ENCODE results near the gene MAP4K5. TPM values are rescaled to one million over a fixed set of nuclear protein-coding genes. Genes with fewer than 3 reads are reported as not detected.
"Not testable (repeated sequence)": the region's sequence is repeated elsewhere in the genome, so short reads cannot be mapped to it uniquely, and the experiment has no call there.

The MAP4K5 gene
- total and polyA plus RNA-seq, 2 experiments from 2014 or later: 98.0 to 166 TPM

- Histone ChIP-seq H3K4me1 (ENCODE audit: insufficient read depth) (peaks cover 4% of the 10 kb centered on the region; the same call in 1 of the 2 replicates), H2AFZ (peak within 1 kb of the TSS; percentile 91), H3K9me3 (ENCODE audit: low read depth) (no peaks in the 10 kb centered on the region), H3K4me3 (peak within 1 kb of the TSS; percentile 91), H4K20me1 (ENCODE audit: insufficient read depth) (no peaks in the 10 kb centered on the region), H3F3A (ENCODE audit: insufficient read depth) (peaks cover 6% of the 10 kb centered on the region; the same call in 1 of the 2 replicates), H3K9ac (peak within 1 kb of the TSS; percentile 81), H3K9me2 (ENCODE audit: insufficient read depth) (no peaks in the 10 kb centered on the region), H3K4me2 (ENCODE audit: unreplicated experiment) (peak within 1 kb of the TSS; percentile 87), H3K27ac (peak within 1 kb of the TSS; percentile 75), H3K36me3 (ENCODE audit: low read depth) (no peaks in the 10 kb centered on the region), H3K79me2 (ENCODE audit: insufficient read depth) (peaks cover 19% of the 10 kb centered on the region; the same call in 1 of the 2 replicates), H3K27me3 (replicated peaks; ENCODE audit: insufficient read depth) (no peaks in the 10 kb centered on the region)
- in situ Hi-C loops (cut with MboI): no loop called here
- TF ChIP-seq EZH2phosphoT487 (IDR thresholded peaks at IDR 0.05; ENCODE audit: insufficient read depth, low read depth): no peak
- no peak for TF ChIP-seq EZH2 (IDR thresholded peaks at IDR 0.05; ENCODE audit: insufficient read depth, poor library complexity, severe bottlenecking)
- peak; percentile 91 for DNase-seq
- WGBS, 2 experiments (ENCODE audit: low coverage in 1 of 2, low lambda C conversion rate in 2 of 2, missing lambda C conversion rate in 2 of 2): 1% methylated on average over 25 to 47 of the region's 66 CpGs
Measured at GRCh38 chr14:50559990-50560930, 27.9 kb upstream of the MAP4K5 start, which contains the start of gene ATL1. ATL1 (plus strand) TSS chr14:50560145; CDS start chr14:50560266, 121 bp downstream.

- 85 to 90% methylated on average over 3 of the region's 3 CpGs for WGBS, 2 experiments (ENCODE audit: low coverage in 1 of 2, low lambda C conversion rate in 2 of 2, missing lambda C conversion rate in 2 of 2)
- H3K9me3 ChIP-seq (ENCODE audit: low read depth); H3K79me2 ChIP-seq (ENCODE audit: insufficient read depth); H3K4me2 ChIP-seq (ENCODE audit: unreplicated experiment); H3F3A ChIP-seq (ENCODE audit: insufficient read depth); H3K27ac ChIP-seq; H3K36me3 ChIP-seq (ENCODE audit: low read depth); in situ Hi-C loops (cut with MboI); H4K20me1 ChIP-seq (ENCODE audit: insufficient read depth); H3K9ac ChIP-seq; DNase-seq; H3K4me1 ChIP-seq (ENCODE audit: insufficient read depth); H3K9me2 ChIP-seq (ENCODE audit: insufficient read depth); H3K27me3 ChIP-seq (replicated peaks; ENCODE audit: insufficient read depth); H3K4me3 ChIP-seq; H2AFZ ChIP-seq: not testable (repeated sequence)
Measured at GRCh38 chr14:50552796-50553195, 20.4 kb upstream of the MAP4K5 start.

DNA sequence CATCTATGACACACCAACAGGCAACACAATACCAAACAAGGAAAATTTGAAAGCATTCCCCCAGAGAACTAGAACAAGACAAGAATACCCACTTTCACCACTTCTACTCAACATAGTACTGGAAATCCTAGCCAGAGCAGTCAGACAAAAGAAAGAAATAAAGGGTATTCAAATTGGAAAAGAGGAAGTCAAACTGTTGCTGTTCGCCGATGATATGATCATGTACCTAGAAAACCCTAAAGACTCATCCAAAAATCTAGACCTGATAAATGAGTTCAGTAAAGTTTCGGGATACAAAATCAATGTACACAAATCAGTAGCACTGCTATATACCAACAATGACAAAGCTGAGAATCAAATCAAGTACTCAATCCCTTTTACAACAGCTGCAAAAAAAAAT lies 19.5 kb upstream of the MAP4K5 start:
- WGBS, 2 experiments (ENCODE audit: low coverage in 1 of 2, low lambda C conversion rate in 2 of 2, missing lambda C conversion rate in 2 of 2): 95% methylated on average over 3 of the region's 3 CpGs
- in situ Hi-C loops (cut with MboI): no loop called here
- no peak overlapping the region for H3K9ac ChIP-seq

DNA sequence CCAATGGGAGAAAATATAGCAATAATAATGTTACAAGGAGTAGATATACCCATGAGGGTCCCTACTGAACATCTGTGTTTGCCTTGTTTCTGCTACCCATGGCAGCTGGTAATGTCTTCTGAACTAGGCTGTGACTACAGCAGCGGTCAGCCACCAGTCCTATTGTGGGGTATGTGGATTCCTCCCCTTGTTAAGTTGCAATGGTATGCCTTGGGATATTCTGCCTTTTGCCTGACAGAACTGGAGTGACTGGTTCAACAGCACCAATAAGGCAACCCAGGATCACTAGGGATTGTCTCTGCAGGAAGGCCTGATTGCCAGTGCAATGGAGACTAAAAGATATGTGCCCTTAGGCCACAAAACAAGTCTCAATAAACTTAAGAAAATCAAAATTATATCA lies 17.9 kb upstream of the MAP4K5 start:
- TF ChIP-seq EZH2 (IDR thresholded peaks at IDR 0.05; ENCODE audit: insufficient read depth, poor library complexity, severe bottlenecking): no peak
- no peak for TF ChIP-seq EZH2phosphoT487 (IDR thresholded peaks at IDR 0.05; ENCODE audit: insufficient read depth, low read depth)
- no peaks in the 10 kb centered on the region for H3K4me1 ChIP-seq (ENCODE audit: insufficient read depth)
- 87 to 100% methylated on average over 1 of the region's 1 CpG for WGBS, 2 experiments (ENCODE audit: low coverage in 1 of 2, low lambda C conversion rate in 2 of 2, missing lambda C conversion rate in 2 of 2)

More for the DNA sequence above, 19.5 kb upstream of the MAP4K5 start:
- Histone ChIP-seq H3K27me3 (replicated peaks; ENCODE audit: insufficient read depth) (no peaks in the 10 kb centered on the region; the same call in 1 of the 2 replicates), H3K4me1 (ENCODE audit: insufficient read depth) (no peaks in the 10 kb centered on the region), H4K20me1 (ENCODE audit: insufficient read depth) (no peaks in the 10 kb centered on the region), H3K27ac (no peak overlapping the region), H3K9me3 (ENCODE audit: low read depth) (no peaks in the 10 kb centered on the region), H3F3A (ENCODE audit: insufficient read depth) (no peaks in the 10 kb centered on the region), H3K79me2 (ENCODE audit: insufficient read depth) (no peaks in the 10 kb centered on the region), H3K4me3 (no peak overlapping the region), H2AFZ (no peak overlapping the region), H3K9me2 (ENCODE audit: insufficient read depth) (no peaks in the 10 kb centered on the region), H3K36me3 (ENCODE audit: low read depth) (no peaks in the 10 kb centered on the region), H3K4me2 (ENCODE audit: unreplicated experiment) (no peak overlapping the region)
- TF ChIP-seq EZH2 (IDR thresholded peaks at IDR 0.05; ENCODE audit: insufficient read depth, poor library complexity, severe bottlenecking) (no peak), EZH2phosphoT487 (IDR thresholded peaks at IDR 0.05; ENCODE audit: insufficient read depth, low read depth) (no peak)
- no peak for DNase-seq

More for the DNA sequence above, 17.9 kb upstream of the MAP4K5 start:
- no peaks in the 10 kb centered on the region; the same call in 1 of the 2 replicates for H3K27me3 ChIP-seq (replicated peaks; ENCODE audit: insufficient read depth)
- no peaks in the 10 kb centered on the region for H3K9me3 ChIP-seq (ENCODE audit: low read depth)
- H3K4me3 ChIP-seq: no peak overlapping the region
- no peaks in the 10 kb centered on the region for H3K9me2 ChIP-seq (ENCODE audit: insufficient read depth)
- no peaks in the 10 kb centered on the region for H3K36me3 ChIP-seq (ENCODE audit: low read depth)
- no peaks in the 10 kb centered on the region for H4K20me1 ChIP-seq (ENCODE audit: insufficient read depth)
- H3F3A ChIP-seq (ENCODE audit: insufficient read depth): no peaks in the 10 kb centered on the region
- H3K9ac ChIP-seq: no peak overlapping the region
- H3K4me2 ChIP-seq (ENCODE audit: unreplicated experiment): no peak overlapping the region
- no peak for DNase-seq
- H3K27ac ChIP-seq: no peak overlapping the region
- H2AFZ ChIP-seq: no peak overlapping the region
- in situ Hi-C loops (cut with MboI): no loop called here
- H3K79me2 ChIP-seq (ENCODE audit: insufficient read depth): no peaks in the 10 kb centered on the region

All from GM23248 (cell line).